OCI-LY1 (cell line): Measurements from ENCODE around the gene SNX14.

Experiments used
- H2AFZ ChIP-seq: fragments of 200-600 bp; sonication (generic), shearing (Covaris generic); 2 replicates; pipeline ENCODE4 v1.6.0; 2014; ENCODE audit warnings: antibody characterized with exemption, mild to moderate bottlenecking, low read length
- H3F3A ChIP-seq: fragments of 200-600 bp; sonication (generic), shearing (Covaris generic); 2 replicates; pipeline ENCODE4 v1.6.0; 2014; ENCODE audit warnings: mild to moderate bottlenecking, antibody characterized with exemption, low read length, moderate library complexity; ENCODE audit not compliant: insufficient read depth
- H3K27ac ChIP-seq: fragments of 200-600 bp; sonication (generic); 2 replicates; pipeline ENCODE4 v1.5.1; 2014; ENCODE audit warnings: low read length, mixed run types, mild to moderate bottlenecking, low read depth; ENCODE audit not compliant: poor library complexity, severe bottlenecking
- H3K27me3 ChIP-seq: fragments of 200-600 bp; sonication (generic); 2 replicates; pipeline ENCODE4 v1.6.0; 2014; ENCODE audit warnings: antibody characterized with exemption, mild to moderate bottlenecking, low read length, moderate library complexity; ENCODE audit not compliant: insufficient read depth
- H3K36me3 ChIP-seq: fragments of 200-600 bp; sonication (generic); 2 replicates; pipeline ENCODE4 v1.6.1; 2014; ENCODE audit warnings: mild to moderate bottlenecking, antibody characterized with exemption, low read length, moderate library complexity, mixed read lengths; ENCODE audit not compliant: insufficient read depth
- H3K4me1 ChIP-seq: fragments of 200-600 bp; sonication (generic); 2 replicates; pipeline ENCODE4 v1.5.1; 2014; ENCODE audit warnings: mild to moderate bottlenecking, low read length, moderate library complexity; ENCODE audit not compliant: insufficient read depth, severe bottlenecking
- H3K4me2 ChIP-seq: fragments of 200-600 bp; sonication (generic), shearing (Covaris generic); 2 replicates; pipeline ENCODE4 v1.6.1; 2014; ENCODE audit warnings: low read length
- H3K4me3 ChIP-seq: fragments of 200-600 bp; sonication (generic); 2 replicates; pipeline ENCODE4 v1.5.1; 2014; ENCODE audit warnings: low read length, low read depth, mild to moderate bottlenecking, mixed read lengths; ENCODE audit not compliant: poor library complexity, severe bottlenecking
- H3K79me2 ChIP-seq: fragments of 200-600 bp; shearing (Covaris generic); 2 replicates; pipeline ENCODE4 v1.6.1; 2016; ENCODE audit warnings: mixed run types, low read length, mixed read lengths; ENCODE audit not compliant: insufficient read depth
- H3K9ac ChIP-seq: fragments of 200-600 bp; sonication (generic), shearing (Covaris generic); 2 replicates; pipeline ENCODE4 v1.6.1; 2014; ENCODE audit warnings: mild to moderate bottlenecking, low read length, mixed read lengths
- H3K9me2 ChIP-seq: fragments of 200-600 bp; sonication (generic), shearing (Covaris generic); 2 replicates; pipeline ENCODE4 v1.6.1; 2014; ENCODE audit warnings: low read depth, mild to moderate bottlenecking, low read length, mixed read lengths
- H3K9me3 ChIP-seq: fragments of 200-600 bp; shearing (Covaris generic); 2 replicates; pipeline ENCODE4 v1.6.1; 2014; ENCODE audit warnings: low read length, mixed read lengths
- H4K20me1 ChIP-seq: fragments of 200-600 bp; sonication (generic), shearing (Covaris generic); 2 replicates; pipeline ENCODE4 v1.6.0; 2016; ENCODE audit warnings: mild to moderate bottlenecking, low read length; ENCODE audit not compliant: insufficient read depth
- EZH2 ChIP-seq: fragments of 200-600 bp; sonication (generic), shearing (Covaris generic); IDR thresholded peaks from 2 replicates; pipeline ENCODE4 v1.8.0; 2017; ENCODE audit warnings: borderline replicate concordance, mixed run types, mild to moderate bottlenecking, antibody characterized with exemption, low read length, moderate library complexity, mixed read lengths
- TF ChIP-seq, protein P1 (sequence below): fragments of 200-600 bp; sonication (generic), shearing (Covaris generic); IDR thresholded peaks from 2 replicates; pipeline ENCODE4 v1.5.1; 2017; ENCODE audit warnings: mild to moderate bottlenecking, antibody characterized with exemption, low read length, moderate library complexity, mixed read lengths

SNX14 gene

DNA sequence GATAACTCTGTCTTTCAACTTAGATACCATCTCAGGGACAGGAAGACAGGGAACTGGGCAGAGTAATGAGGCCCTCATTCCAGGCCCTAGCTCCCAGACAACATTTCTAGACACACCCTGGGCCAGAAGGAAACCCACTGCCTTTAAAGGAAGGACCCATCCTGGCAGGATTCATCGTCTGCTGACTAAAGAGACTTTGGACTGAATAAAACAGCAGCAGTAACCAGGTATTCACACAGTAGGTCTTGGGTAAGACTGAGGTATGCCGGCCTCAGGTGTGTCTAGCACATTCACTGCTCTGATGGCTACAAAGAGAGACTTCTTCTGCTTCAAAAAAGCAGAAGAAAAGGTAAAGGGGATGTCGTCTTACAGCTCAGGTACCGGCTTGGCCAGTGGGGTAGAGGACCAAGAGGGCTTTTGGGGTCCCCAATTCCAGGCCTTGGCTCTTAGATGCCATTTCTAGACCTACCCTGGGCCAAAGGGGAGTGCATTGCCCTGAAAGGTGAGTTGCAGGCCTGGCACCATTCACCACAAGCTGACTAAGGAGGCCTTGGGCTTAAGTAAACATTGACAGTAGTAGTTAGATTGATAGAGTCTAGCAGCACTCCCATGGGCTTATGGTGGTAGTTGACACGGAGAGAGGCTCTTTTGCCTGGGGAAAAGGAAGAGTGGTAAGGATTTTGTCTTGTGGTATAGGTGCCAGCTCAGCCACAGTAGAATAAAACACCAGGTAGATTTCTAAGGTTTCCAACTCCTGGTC, 13.4 kb downstream of the SNX14 start:
- Histone ChIP-seq H3K9me3 (peaks cover 7% of the 10 kb centered on the region; the same call in 1 of the 2 replicates), H3K9ac (no peak overlapping the region), H3K27ac (no peak overlapping the region), H3K4me2 (no peak overlapping the region), H3K36me3 (peaks cover 8% of the 10 kb centered on the region), H4K20me1 (no peaks in the 10 kb centered on the region), H3K9me2 (no peaks in the 10 kb centered on the region), H3K4me1 (no peaks in the 10 kb centered on the region), H3K79me2 (peaks cover 53% of the 10 kb centered on the region), H3K27me3 (no peaks in the 10 kb centered on the region), H3K4me3 (no peak overlapping the region), H3F3A (no peaks in the 10 kb centered on the region), H2AFZ (no peak overlapping the region)
- TF ChIP-seq, protein P1, sequence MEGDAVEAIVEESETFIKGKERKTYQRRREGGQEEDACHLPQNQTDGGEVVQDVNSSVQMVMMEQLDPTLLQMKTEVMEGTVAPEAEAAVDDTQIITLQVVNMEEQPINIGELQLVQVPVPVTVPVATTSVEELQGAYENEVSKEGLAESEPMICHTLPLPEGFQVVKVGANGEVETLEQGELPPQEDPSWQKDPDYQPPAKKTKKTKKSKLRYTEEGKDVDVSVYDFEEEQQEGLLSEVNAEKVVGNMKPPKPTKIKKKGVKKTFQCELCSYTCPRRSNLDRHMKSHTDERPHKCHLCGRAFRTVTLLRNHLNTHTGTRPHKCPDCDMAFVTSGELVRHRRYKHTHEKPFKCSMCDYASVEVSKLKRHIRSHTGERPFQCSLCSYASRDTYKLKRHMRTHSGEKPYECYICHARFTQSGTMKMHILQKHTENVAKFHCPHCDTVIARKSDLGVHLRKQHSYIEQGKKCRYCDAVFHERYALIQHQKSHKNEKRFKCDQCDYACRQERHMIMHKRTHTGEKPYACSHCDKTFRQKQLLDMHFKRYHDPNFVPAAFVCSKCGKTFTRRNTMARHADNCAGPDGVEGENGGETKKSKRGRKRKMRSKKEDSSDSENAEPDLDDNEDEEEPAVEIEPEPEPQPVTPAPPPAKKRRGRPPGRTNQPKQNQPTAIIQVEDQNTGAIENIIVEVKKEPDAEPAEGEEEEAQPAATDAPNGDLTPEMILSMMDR: no peak
- no peak for TF ChIP-seq EZH2

DNA sequence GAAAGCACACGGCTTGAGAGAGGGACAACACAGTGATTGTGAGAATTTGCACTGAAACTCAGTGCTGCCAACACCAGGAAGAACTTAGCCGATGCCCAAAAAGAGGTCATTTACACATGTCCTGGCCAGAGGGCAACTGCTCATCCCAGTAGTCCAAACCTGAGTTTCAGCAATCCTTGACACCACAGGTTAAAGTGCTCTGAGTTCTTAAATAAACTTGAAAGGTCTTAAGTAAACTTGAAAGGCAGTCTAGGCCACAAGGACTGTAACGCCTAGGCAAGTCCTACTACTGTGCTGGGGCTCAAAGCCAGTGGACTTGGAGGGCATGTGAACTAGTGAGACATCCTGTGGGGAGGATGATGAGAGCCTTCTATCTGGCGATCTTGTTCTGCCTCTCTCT, 14.1 kb downstream of the SNX14 start:
- Histone ChIP-seq H4K20me1 (no peaks in the 10 kb centered on the region), H3K4me3 (no peak overlapping the region), H3K9me3 (peaks cover 6% of the 10 kb centered on the region; the same call in 1 of the 2 replicates), H3F3A (no peaks in the 10 kb centered on the region), H3K36me3 (peaks cover 8% of the 10 kb centered on the region), H3K4me1 (no peaks in the 10 kb centered on the region), H3K9me2 (no peaks in the 10 kb centered on the region), H3K4me2 (no peak overlapping the region), H3K9ac (no peak overlapping the region), H3K79me2 (peaks cover 53% of the 10 kb centered on the region), H3K27me3 (no peaks in the 10 kb centered on the region), H3K27ac (no peak overlapping the region), H2AFZ (no peak overlapping the region)
- no peak for TF ChIP-seq EZH2
- TF ChIP-seq, protein P1: no peak

DNA sequence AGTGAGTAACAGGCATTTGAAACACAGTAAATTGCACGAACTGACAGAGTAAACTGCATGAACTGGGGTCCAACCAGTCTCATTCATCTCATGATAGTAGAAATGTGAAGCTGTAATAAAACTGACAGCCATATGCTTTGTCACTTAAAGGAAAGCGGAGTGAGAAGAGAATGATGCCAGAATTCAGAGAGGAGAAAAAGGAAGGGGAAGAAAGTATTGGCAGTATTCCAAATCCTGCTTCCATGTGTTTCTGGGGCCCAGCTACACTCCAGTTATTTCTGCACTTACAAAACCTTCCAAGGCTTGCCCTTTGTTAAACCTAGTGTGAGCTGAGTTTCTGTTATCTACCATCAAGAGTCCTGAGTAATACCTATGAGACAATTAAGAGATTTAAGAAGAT, 17.2 kb downstream of the SNX14 start:
- no peak overlapping the region for H3K9ac ChIP-seq
- H3K4me1 ChIP-seq: no peaks in the 10 kb centered on the region
- TF ChIP-seq, protein P1: no peak
- no peak for TF ChIP-seq EZH2
- H3K36me3 ChIP-seq: peaks cover 22% of the 10 kb centered on the region
- H4K20me1 ChIP-seq: no peaks in the 10 kb centered on the region
- no peak overlapping the region for H3K27ac ChIP-seq
- H3K9me3 ChIP-seq: no peaks in the 10 kb centered on the region
- no peaks in the 10 kb centered on the region for H3F3A ChIP-seq
- H2AFZ ChIP-seq: no peak overlapping the region
- no peaks in the 10 kb centered on the region for H3K9me2 ChIP-seq
- no peaks in the 10 kb centered on the region for H3K27me3 ChIP-seq
- no peak overlapping the region for H3K4me3 ChIP-seq
- H3K79me2 ChIP-seq: peaks cover 44% of the 10 kb centered on the region
- H3K4me2 ChIP-seq: no peak overlapping the region
